Caco-2 (cell line): ENCODE data around the gene LRPPRC. TPM values are rescaled to one million over a fixed set of nuclear protein-coding genes. Genes with fewer than 3 reads are reported as not detected.

Experiments
- BruUV-seq: library from RNA; stranded (reverse); fragments of 400-500 nt; replicated peaks from 2 replicates; lab custom pipeline; 2021; lab: Mats Ljungman, UMichigan
- CTCF ChIA-PET: fragments of 300-600 bp; sonication (Branson Sonifier 250); formaldehyde crosslinking; loops from one replicate; lab custom pipeline; 2022; ENCODE audit warnings: antibody characterized with exemption; lab: Charles Lee
- POLR2A ChIA-PET: fragments of 300-600 bp; sonication (Branson Sonifier 250); formaldehyde crosslinking; loops from one replicate; lab custom pipeline; 2022; ENCODE audit warnings: antibody characterized with exemption; lab: Charles Lee
- DNase-seq, 2 experiments: peaks; one replicate each; pipeline versions ENCODE4 v3.0.0 to v3.0.0-alpha.2; 2020 to 2022
- H3K27me3 ChIP-seq: replicated peaks from 2 replicates; pipeline ENCODE4 v1.6.0; 2011; ENCODE audit warnings: low read length; ENCODE audit not compliant: control insufficient read depth, insufficient read depth
- H3K36me3 ChIP-seq: 2 replicates; pipeline ENCODE4 v1.5.1; 2011; ENCODE audit warnings: low read length; ENCODE audit not compliant: control insufficient read depth, insufficient read depth
- H3K4me1 ChIP-seq: fragments of 250-450 bp; sonication (Bioruptor Pico); 2 replicates; pipeline ENCODE4 v1.5.1; 2020; ENCODE audit warnings: mild to moderate bottlenecking
- H3K4me3 ChIP-seq: 2 replicates; pipeline ENCODE4 v1.5.1; 2011; ENCODE audit warnings: low read depth, mild to moderate bottlenecking, control low read depth, low read length
- H3K9me3 ChIP-seq: fragments of 250-450 bp; sonication (Bioruptor Pico); 2 replicates; pipeline ENCODE4 v1.5.1; 2020; ENCODE audit warnings: mild to moderate bottlenecking, moderate library complexity
- H3K27ac Mint-ChIP-seq: one replicate; pipeline ENCODE4 v1.8.0; 2022; ENCODE audit warnings: mixed read lengths; ENCODE audit not compliant: unreplicated experiment
- H3K27me3 Mint-ChIP-seq: one replicate; pipeline ENCODE4 v1.8.0; 2022; ENCODE audit warnings: mixed read lengths; ENCODE audit not compliant: insufficient read depth, unreplicated experiment
- H3K36me3 Mint-ChIP-seq: one replicate; pipeline ENCODE4 v1.8.0; 2022; ENCODE audit warnings: mild to moderate bottlenecking, mixed read lengths; ENCODE audit not compliant: insufficient read depth, unreplicated experiment
- H3K4me1 Mint-ChIP-seq: one replicate; pipeline ENCODE4 v1.8.0; 2022; ENCODE audit warnings: low read depth, mixed read lengths; ENCODE audit not compliant: unreplicated experiment
- H3K4me3 Mint-ChIP-seq: one replicate; pipeline ENCODE4 v1.8.0; 2022; ENCODE audit warnings: mild to moderate bottlenecking, moderate library complexity, mixed read lengths; ENCODE audit not compliant: unreplicated experiment
- H3K9me3 Mint-ChIP-seq: one replicate; pipeline ENCODE4 v1.8.0; 2022; ENCODE audit warnings: mixed read lengths; ENCODE audit not compliant: unreplicated experiment
- CTCF ChIP-seq, 2 experiments: fragments of 200-600 bp in 1 of 2; IDR thresholded peaks; 1 replicate in 1 of 2; 2 replicates in 1 of 2; pipeline versions ENCODE4 v1.5.1 to v1.8.0; 2011 to 2022; ENCODE audit warnings: antibody characterized with exemption in 1 of 2, control low read depth in 1 of 2, inconsistent platforms in 1 of 2, low read depth in 1 of 2, low read length in 1 of 2, mild to moderate bottlenecking in 1 of 2, moderate library complexity in 1 of 2; ENCODE audit not compliant: insufficient read depth in 1 of 2, severe bottlenecking in 1 of 2, unreplicated experiment in 1 of 2
- intact Hi-C: fragments of 100-400 bp; cut with micrococcal nuclease; formaldehyde crosslinking; loops from one replicate; pipeline ENCODE4 v1.10.0; 2022; ENCODE audit not compliant: unreplicated experiment
- total RNA-seq: library from RNA; stranded (reverse); gene quantifications from 2 replicates; pipeline ENCODE4 v1.2.3, GENCODE V29; 2022

The LRPPRC gene
- total RNA-seq, 1 experiment from 2014 or later, result 242 TPM

DNA sequence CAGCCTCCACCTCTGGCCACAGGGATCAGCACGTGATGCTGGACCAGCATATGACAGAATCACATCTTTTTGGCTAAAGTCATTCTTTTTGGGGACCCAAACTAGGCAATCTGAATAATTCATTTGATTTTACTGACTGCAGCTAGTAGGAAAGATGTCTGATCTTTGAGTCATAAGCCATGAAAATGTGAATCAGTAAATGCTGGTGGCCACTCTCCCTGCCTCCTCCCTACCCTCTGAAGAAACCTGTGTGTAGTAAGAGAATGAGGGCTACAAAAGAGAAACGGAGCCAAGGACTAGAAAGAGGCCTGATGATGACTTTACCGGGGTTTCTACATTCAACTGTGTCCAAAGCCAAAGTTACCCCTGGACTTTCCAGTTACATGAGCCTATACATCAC, 10.1 kb upstream of the LRPPRC start:
- no peaks in the 10 kb centered on the region for H3K27me3 ChIP-seq
- no peaks in the 10 kb centered on the region for H3K4me1 Mint-ChIP-seq
- no peaks in the 10 kb centered on the region for H3K4me1 ChIP-seq
- no peaks in the 10 kb centered on the region for H3K9me3 ChIP-seq
- no peaks in the 10 kb centered on the region for H3K36me3 Mint-ChIP-seq
- intact Hi-C loops, result no loop called here
- no peaks in the 10 kb centered on the region for H3K9me3 Mint-ChIP-seq
- peaks cover 14% of the 10 kb centered on the region for H3K27me3 Mint-ChIP-seq
- CTCF ChIA-PET, result no interaction called here
- no peak for DNase-seq
- no peak overlapping the region for H3K4me3 Mint-ChIP-seq
- POLR2A ChIA-PET, result no interaction called here
- no TSS peak for BruUV-seq
- H3K27ac Mint-ChIP-seq, result no peak overlapping the region
- H3K36me3 ChIP-seq, result no peaks in the 10 kb centered on the region
- no peak for TF ChIP-seq CTCF (IDR thresholded peaks at IDR 0.05; ENCODE audit: insufficient read depth in 1 of 2, low read depth in 1 of 2, low read length in 1 of 2, severe bottlenecking in 1 of 2, unreplicated experiment in 1 of 2)
- no peak overlapping the region for H3K4me3 ChIP-seq

DNA sequence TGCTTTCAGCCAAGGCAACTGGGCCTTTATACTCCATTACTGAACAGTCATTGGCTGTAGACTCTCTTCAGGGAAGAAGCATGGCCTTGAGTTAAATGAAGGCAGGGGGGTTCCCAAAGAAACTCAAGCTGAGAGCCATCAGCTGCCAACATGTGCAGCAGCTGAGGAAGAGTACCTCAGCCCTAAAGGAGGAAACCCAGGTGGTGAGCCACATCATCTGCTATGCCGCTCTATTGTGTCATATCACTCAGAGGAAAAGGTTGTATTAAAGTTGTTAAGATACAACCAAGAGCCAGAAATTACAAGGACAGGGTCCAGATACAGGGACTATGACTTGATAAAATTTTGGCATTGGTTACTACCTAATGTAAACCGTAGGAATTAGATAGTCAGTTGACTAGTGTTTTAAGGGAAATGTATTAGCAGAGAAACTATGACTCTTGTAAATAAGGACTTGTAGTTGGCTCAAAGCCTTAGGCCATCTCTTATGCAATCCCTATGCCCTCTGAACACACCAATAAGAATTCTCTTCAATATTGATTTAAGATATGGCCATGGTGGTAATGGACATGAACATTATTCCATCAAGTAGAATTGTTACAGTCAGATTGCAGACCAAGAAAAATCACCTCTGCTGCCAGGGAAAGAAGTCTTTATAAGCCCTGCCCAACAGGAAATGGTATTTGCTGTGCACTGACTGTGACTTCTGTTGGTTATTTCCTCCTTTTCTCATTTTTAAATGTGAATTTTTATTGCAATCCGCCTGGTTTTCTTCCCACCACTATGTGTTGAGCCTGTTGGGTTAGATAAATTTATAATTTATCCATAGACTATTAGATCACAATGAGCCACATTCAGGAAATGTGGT, 9.2 kb upstream of the LRPPRC start:
- no peak overlapping the region for H3K4me3 Mint-ChIP-seq
- no peak for DNase-seq
- no peaks in the 10 kb centered on the region for H3K4me1 Mint-ChIP-seq
- Histone ChIP-seq H3K9me3 (no peaks in the 10 kb centered on the region), H3K4me1 (no peaks in the 10 kb centered on the region), H3K36me3 (no peaks in the 10 kb centered on the region), H3K4me3 (no peak overlapping the region), H3K27me3 (no peaks in the 10 kb centered on the region)
- ChIA-PET POLR2A (no interaction called here), CTCF (no interaction called here)
- no peaks in the 10 kb centered on the region for H3K9me3 Mint-ChIP-seq
- no TSS peak for BruUV-seq
- no peaks in the 10 kb centered on the region for H3K36me3 Mint-ChIP-seq
- no peak overlapping the region for H3K27ac Mint-ChIP-seq
- H3K27me3 Mint-ChIP-seq, result peaks cover 14% of the 10 kb centered on the region
- intact Hi-C loops, result no loop called here
- TF ChIP-seq CTCF (IDR thresholded peaks at IDR 0.05; ENCODE audit: insufficient read depth in 1 of 2, low read depth in 1 of 2, low read length in 1 of 2, severe bottlenecking in 1 of 2, unreplicated experiment in 1 of 2), result no peak

DNA sequence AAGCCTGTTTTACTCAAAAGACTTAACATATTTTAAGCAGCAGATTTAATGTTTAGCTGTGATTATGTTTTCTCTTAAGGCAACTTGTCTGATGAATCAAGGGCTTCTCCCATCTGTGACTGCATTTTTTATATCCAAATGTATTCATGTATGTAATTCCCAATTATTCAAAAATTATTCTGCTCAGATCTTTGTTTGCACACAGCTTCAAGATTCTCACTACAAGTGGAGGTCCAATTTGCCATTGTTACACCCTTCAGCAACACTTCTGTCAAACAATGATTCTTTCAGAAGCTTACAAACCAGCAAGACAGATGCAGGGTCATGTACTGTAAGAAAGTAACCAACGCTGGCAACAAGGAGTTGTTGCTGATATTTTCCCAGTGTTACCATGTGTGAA, 5.9 kb upstream of the LRPPRC start:
- H3K4me3 Mint-ChIP-seq, result no peak overlapping the region
- no peaks in the 10 kb centered on the region for H3K4me1 Mint-ChIP-seq
- no peak overlapping the region for H3K4me3 ChIP-seq
- no peaks in the 10 kb centered on the region for H3K27me3 ChIP-seq
- H3K27me3 Mint-ChIP-seq, result peaks cover 11% of the 10 kb centered on the region
- H3K27ac Mint-ChIP-seq, result no peak overlapping the region
- no peaks in the 10 kb centered on the region for H3K9me3 Mint-ChIP-seq
- no TSS peak for BruUV-seq
- no peak for TF ChIP-seq CTCF (IDR thresholded peaks at IDR 0.05; ENCODE audit: insufficient read depth in 1 of 2, low read depth in 1 of 2, low read length in 1 of 2, severe bottlenecking in 1 of 2, unreplicated experiment in 1 of 2)
- no peaks in the 10 kb centered on the region for H3K36me3 ChIP-seq
- POLR2A ChIA-PET, result no interaction called here
- CTCF ChIA-PET, result no interaction called here
- no peaks in the 10 kb centered on the region for H3K36me3 Mint-ChIP-seq
- DNase-seq, result no peak
- H3K9me3 ChIP-seq, result no peaks in the 10 kb centered on the region
- peaks cover 4% of the 10 kb centered on the region; the same call in 1 of the 2 replicates for H3K4me1 ChIP-seq
- intact Hi-C loops, result no loop called here
